NCI-H2171 (cell line): ENCODE data around the gene CHST15.
"Not testable (repeated sequence)": the region's sequence is repeated elsewhere in the genome, so short reads cannot be mapped to it uniquely, and the experiment has no call there.

Experiments
- DNase-seq: peaks from one replicate; lab custom pipeline; 2025; lab: John Stamatoyannopoulos, UW

CHST15 gene

DNA sequence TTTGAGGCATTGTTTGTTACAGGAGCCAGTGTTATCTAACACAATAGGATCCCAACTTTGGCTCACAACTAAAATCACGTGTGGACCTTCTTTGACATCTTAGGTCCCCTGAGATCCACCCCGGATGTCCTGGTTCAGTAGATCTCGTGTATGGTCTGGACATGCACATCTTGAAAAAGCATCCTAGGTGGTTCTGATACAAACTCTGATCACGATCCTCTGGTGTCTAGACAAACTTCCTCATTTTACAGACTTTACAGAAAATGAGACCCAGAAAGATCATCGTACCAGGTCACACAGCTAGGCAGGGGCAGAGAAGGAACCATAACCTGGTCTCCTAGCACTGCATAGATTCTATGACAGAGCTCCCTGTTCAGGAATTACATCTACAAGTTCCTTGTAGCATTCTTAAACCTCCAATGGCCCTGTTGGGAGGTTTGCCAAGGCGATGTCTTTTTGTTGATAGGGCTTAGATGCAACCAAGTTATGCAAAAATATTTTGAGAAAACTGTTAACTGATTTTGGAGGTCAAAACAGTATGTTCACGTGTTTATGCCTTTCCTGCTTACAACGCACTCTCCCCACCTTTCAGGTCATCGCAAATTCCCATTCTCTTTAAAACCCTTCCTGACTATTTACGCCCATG lies 30.8 kb upstream of the CHST15 start:
- no peak for DNase-seq

DNA sequence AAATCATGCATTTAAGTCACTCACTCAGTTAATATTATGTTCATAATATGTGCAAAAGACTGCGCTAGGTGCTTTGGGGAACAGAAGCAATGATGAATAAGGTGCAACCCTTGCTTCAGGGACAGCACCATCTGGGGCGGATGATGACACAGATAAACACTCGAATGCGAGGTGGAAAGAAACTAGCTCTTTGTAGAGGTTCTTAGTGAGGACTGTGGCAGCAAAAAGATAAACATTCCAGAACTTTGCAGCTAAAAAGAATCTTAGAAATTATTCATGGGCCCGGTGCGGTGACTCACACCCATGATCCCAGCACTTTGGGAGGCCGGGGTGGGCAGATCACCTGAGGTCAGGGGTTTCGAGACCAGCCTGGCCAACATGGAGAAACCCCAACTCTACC lies 29.8 kb upstream of the CHST15 start:
- no peak for DNase-seq

DNA sequence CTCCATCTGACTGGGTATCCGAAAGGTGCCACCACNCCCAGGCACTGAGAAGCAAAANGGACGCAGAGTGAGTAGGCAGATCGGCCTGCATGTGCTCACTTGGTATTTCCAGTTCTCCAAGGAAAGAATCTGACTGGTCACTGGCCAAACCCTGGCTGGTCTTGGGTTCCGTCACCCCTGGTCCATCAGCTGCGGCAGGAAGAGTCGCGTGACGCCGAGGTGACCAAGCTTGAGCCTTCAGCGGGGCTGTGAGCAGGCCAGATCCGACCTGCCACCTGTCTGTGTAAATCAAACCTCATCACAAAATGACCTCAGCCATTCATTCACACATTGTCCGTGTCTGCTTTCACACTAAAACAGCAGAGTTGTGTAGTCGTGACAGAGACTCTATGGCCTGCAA lies 28.8 kb upstream of the CHST15 start:
- DNase-seq = no peak

DNA sequence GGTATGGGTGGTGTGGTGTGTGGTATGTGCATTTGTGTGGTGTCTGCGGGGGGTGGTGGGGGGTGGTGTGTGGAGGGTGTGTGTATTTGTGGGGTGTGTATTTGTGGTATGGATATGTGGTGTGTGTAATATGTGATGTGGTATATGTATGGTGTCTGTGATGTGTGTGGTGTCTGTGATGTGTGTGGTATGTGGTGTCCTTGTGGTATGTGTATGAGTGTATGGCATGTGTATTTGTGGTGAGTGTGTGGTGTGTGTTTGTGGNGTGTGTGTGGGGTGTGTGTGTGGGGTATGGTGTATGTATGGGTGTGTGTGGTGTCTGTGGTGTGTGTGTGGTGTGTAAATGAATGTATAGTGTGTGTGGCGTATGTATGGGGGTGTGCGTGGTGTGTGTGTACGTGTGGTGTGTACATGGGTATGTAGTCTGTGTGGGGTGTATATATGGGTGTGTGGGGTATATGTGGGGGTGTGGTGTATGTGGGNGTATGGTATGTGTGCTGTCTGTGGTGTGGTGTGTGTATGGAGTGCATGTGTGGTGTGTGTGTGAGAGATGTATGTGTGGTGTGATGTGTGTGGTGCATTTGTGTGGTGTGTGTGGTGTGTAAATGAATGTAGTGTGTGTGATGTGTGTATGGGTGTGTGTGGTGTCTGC lies 27.1 kb upstream of the CHST15 start:
- DNase-seq = no peak

DNA sequence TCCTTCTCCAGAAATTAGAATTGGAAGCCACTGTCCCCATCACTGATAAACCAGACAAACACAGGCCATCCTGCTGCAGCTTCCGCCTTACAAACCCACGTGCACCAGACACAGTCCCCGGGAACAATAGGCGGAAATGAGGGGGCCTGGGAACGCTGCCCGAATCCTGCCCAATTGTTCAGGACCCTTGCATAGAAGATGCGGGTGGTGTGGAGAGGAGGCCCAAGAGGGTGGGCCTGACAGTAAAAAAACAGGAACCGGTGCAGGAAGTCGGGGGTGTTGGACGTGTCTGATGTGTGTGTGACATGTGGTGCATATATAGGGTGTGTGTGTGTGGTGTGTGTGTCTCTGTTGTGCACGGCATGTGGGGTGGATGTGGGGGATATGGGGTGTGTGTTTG lies 26.5 kb upstream of the CHST15 start:
- no peak for DNase-seq

DNA sequence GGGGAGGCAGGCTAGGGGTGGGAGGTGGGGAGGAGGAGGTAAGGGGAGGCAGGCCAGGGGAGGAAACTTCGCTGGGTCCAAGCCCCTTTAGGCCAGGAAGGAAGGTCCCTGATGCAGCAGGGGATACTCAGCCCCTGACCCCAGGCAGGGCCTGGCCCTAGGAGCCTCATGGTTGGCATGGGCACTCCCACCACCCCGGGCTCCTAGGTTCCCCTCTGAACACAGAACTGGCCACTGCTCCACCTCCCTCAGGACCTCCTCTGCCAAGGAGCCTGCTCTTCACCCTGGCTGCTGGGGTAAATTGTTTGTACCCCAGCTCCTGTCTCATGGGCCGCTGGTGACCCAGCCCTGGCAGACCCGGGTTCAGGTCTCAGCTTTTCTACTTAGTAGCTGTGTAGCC lies 25.8 kb upstream of the CHST15 start:
- no peak for DNase-seq

DNA sequence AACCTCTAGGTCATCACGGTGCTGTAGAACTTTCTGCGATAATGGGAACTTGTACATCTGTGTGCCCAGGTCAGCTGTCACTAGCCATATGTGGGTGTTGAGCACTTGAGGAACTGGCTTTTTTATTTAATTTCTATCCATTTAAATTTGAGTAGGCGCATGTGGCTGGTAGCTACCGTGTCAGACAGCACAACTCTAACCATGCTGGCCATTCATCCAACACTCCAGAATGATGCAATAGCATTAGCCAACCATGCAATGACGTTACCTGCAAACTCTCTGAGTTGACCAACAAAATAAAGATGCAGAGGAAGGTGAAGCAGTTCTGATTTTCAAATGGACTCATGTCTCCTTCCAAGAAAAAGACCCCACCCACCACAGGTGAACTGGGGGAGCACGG lies 24.4 kb upstream of the CHST15 start:
- no peak for DNase-seq

DNA sequence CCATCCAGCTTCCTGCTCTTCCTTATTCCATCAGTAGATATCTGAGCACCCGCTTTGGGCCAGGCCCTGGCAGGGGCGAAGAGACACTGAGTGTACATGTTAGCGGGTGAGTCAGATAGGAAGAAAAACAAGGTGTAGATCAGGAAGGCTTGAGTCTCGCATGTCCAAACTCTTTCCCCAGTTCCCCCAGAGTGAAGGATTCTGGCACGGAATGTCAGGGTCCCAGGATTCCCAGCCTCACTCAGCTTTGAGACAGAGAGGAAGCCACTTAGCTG lies 24.1 kb upstream of the CHST15 start:
- no peak for DNase-seq

DNA sequence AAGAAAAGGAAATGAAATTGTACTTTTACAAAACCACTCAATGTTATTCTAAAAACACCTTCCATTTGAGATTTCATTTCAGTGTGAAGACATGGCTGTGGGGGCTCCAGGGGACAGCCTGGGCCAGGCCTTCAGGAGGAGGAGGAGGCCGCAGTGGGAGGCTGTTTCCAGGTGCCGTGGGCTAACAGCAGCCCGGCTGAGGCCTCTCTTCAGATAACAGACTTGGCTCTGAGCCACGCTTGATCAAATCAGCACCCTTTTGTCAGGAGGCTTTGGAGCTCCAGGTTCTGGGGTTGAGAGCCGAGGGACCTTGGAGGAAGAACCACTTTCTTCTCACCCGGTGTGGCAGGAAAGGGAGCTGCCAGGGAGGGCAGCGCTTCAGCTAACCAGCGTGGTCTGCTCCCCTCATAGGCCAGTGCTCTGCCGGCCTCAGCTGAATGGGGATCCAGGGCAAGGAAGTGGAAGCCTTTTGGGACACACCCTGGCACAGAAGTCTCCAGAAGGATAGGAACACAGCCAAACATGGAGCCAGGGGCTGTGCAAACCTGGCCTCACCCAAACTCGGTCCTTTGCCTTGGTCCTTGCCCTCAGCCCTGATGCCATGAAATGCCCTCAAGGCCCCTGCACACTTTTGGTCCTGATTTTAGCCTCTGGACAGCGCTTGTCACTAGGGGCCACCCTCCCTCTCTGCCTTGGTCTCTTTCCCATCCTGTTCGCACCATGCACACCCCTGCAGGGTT lies 23.5 kb upstream of the CHST15 start:
- no peak for DNase-seq

DNA sequence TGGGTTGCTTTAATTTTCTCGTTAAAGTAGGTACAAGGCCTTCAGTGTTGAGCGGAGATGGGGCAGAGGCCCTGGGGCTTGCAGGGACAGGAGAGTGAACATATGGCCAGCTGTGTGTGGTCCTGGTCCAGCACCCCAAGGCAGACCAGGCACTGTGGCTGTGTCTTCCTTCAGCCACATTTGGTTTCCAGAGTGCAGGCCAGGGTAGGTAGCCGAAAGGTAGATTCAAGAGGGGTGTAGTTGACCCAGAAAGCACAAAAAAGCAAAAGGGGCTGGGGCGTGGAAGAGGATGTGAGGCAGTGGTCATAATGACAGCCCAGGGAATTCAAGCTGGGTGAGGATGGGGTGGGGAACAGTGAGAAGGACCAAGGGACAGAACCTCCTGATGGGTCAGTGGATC lies 21.3 kb upstream of the CHST15 start:
- DNase-seq = no peak

DNA sequence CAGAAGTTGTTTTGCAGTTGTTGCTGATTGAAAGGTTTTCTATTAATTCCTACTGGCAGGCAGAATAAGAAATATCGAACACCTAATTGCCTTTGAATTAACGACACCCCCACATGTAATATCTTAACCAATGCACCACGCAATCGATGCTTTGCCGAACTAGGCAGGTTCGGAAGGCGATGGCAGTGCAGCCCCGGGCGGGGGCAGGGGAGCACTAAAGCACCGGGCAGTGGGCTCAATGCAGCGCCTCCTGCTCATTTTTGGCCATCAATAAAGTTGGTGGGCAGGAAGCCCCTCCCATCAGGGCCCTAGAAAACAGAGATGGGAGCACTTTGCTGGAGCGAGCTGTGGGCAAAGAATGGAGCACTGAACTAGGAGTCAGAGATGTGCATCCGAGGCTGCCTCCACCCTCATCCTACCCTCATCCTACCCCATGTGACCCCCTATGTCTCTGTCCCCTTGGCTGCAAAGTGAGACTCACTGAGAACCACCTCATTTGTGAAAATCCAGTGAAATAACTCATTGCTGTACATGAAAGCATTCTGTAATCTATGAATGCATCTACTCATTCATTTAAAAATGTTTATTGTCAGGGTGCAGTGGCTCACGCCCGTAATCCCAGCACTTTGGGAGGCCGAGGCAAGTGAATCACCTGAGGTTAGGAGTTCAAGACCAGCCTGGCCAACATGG lies 19.6 kb upstream of the CHST15 start:
- DNase-seq = no peak

DNA sequence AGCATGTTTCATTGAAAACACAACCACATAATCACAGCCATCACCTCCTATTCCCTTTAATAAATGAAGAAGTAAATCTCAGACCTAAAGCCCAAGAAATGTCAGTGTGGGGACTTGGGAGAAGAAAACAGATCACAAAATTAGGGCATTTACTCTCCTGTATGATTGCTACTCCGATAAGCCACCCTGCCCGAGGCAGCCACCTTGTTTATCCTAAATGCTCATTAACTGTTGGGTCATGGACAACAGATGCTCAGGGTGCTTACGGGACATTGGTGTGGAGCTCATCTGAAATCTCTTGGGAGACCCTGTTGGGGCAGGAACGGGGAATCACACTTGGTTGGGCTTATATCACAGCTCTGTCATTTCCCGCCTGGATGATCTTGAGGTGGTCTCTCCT lies 17.5 kb upstream of the CHST15 start:
- no peak for DNase-seq

DNA sequence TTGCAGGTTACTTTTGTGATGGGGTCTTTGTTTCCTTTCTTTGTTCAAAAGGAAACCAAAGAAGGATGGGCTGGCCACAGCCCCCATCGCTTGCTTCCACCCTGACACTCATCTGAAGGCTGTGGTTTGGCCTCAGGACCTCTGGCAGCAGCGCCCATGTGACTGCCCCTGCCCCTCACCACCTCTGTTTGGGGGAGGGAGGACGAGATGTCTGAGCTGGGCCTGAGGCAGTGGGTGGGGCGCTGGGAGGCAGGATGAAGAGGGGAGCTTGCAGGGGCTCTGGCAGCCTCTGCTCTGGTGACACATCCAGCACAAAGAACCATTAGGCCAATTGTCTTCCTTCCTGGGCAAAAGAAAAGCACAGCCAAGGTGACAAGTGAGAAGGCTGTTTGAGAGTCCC lies 15.9 kb upstream of the CHST15 start:
- DNase-seq = no peak

DNA sequence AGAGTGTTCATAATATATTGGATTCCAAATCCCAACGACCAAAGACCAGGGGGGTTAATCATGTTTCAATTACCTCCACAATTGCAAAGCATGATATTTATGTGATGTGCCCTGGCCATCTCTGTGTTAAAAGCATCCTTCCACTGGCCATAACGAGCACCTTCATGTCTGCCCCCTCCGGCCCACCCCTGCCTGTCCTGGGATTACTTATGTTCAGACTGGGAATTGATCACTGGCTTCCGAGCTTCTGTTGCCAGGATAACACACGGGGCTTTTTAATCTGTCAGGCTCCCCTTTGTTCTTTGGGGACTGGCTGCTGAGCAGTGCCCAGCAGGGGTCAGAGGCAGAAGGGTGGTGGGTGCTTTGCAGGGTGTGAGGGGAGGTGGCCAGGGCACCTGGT lies 13.7 kb upstream of the CHST15 start:
- no peak for DNase-seq

DNA sequence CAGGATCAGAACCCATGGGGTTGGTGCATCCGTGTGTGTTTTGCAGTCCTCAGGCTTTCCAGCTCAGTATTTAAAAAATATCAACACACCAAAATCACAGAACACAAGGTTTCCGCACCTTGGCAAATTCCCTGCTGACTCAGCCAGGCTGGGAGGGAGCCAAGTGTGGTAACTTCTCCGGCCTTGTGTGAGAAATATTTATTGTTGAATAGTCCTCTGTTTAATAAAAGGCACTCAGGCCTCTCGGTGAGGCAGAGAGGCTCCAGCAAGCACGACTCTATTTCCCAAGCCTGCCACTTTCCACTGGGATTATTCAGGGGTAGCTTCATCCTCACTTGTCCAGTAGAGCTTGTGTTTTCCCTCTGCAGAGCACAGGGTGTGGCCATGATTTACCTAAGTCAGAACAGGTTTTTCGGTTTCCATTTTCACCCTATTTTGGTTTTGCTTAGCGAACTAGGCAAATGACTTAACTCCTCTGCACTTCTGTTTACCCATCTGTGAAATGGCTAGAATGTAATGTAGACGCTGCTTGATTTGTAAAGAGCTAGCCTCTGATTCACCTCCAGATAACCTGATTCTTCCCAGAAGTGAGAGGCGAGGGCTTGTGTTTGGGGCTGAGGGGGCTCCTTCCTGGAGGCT lies 13.0 kb upstream of the CHST15 start:
- no peak for DNase-seq

DNA sequence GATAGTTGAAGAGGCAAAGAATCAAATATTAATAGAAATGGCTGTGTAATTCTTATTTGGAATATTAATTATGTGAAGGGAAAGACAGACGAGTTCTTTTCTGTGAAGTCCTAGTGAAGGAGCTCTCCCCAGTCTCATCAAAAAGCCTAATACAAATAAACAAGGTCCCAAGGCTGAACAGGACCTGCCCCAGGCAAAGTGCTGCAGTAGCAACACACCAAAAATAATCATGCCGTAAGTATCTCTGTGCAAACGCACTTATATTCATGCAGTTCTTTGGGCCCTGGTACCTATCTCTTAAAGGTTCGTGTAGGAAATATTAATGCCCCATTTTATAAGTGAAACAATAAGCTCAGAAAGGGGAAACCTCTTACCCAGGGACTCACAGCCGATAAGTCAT lies 12.2 kb upstream of the CHST15 start:
- no peak for DNase-seq

DNA sequence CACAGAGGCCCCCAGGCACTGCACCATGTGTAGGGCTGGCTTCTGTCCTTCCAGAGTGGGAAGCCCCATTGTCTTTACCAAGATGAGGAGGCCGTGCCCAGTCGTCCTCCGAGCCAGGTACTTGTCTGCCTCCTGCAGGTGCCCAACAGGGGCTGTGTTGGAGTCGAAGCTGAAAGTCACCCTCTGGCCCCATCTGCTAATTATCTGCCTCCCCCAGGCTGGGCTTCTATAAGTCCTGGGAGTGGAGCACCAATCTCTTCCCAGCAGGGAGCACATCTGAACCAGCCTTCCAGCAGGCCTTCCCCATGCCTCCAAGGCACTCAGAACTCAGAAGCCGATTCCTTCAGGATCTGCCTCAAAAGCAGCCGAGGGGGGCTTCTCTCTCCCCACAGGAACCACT lies 11.6 kb upstream of the CHST15 start:
- DNase-seq = no peak

DNA sequence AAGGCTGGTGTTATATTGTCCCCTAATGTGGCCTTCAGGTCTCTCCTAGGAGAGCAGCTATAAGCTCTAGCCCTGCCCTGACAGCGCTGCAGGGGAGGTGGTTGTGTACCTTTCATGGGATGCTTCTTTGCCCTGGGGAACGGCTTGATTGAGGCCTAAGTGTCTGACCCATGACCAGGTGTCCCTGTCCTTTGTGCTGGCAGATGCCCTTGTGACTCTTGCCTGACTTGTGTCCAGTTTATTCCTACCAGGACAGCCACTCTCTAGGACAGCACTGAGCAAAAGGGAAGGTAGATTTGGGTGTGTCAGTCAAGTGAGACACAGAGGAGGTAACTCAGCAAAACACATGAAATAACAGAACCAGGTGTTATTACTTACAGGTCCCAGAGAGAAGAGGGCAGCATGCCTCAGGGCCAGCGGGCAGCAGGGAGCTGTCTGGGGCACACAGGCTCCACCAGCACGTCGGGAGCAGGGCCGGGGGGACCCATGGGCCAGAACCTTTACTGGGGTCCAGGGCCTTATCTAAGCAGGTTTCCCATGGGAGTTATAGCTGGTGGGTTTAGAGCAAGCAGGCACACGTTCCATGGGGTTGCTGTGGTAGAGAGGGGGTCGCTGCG lies 10.7 kb upstream of the CHST15 start:
- DNase-seq = no peak

DNA sequence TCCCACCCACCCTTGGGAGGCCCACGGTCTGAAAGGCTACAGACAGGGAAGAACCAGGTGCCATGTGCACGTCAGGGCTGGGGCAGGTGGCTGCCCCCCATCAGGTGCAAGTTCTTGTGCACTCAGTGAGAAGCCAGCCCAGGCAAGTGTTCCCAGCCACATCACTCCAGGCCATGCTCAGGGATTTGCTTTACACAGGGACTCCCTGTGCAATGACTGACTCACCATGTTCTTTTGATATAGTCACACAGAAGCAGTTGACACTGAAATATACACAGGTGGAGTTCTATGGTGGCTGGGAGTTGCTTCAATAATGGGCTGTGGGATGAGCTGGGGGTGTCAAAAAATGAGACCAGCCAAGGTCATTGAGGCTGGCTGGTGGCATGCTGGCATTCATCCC lies 8.0 kb upstream of the CHST15 start:
- DNase-seq = no peak

DNA sequence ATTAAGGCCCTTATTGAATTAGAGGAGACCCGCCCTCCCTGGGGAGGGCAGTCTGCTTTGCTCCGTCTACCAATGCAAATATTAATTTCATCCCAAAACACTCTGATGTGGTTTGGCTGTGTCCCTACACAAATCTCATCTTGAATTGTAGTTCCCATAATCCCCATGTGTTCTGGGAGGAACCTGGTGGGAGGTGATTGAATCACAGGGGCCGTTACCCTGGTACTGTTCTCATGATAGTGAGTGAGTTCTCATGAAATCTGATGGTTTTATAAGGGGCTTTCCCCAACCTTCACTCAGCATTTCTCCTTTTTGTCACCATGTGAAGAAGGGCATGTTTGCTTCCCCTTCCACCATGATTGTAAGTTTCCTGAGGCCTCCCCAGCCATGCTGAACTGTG lies 7.3 kb upstream of the CHST15 start:
- DNase-seq = not testable (repeated sequence)

DNA sequence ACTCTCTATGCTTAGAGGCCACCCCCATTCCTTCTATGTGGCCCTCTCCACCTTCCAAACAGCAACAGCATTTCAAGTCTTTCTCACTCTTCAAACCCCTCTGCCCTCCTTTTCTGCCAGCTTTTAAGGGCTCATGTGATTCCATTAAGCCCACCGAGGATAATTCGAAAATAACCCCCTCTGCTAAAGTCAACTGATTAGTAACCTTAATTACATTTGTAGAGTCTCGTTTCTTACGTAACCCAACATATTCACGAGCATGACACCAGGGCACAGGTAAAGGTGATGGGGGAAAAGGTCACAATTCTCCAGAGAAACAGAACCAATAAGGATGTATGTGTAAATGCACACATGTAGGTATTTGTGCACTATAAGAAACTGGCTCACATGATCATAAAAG lies 6.7 kb upstream of the CHST15 start:
- DNase-seq = no peak

DNA sequence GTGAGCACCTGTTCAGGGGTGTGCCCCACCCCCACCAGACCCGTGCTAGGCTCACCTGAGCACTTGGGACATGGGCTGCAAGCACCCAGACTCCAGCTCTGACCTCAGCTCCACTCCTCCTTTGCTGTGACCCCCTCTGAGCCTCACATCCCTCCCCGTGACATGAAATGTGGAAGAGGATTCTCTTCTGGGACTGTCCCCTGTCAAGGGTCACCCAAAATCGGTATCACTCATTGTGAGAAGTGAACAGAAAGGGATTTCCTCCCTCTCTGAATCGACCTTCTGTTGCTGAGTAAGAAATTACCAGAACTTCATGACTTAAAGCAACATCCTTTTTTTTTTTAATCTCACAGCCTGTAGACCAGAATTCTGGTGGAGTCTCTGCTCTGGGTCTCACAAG lies 6.2 kb upstream of the CHST15 start:
- no peak for DNase-seq
